Measurements from ENCODE around the gene ERN1.

DNA sequence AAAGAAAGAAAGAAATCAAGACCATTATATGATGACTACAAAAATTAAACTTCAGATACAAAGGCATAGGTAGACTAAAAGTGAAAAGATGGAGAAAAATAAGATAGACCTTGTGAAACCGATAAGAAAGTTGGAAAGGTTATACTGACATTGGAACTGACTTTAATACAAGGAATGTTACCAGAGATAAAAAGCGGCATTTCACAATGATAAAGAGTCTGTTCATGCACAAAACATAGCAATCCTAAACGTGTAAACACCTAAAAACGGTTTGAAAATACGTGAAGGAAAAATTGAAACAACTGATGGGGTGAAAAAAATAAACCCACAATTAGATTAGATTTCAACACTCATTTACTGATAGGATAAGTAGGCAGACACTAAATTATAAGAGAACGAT, 9.6 kb upstream of the ERN1 start:
- TF ChIP-seq CTCF (IDR thresholded peaks at IDR 0.05) (no peak), POLR2A (IDR thresholded peaks at IDR 0.05) (no peak)
